HCT116 (cell line): ENCODE results near the gene PPIL3.

Experiments used
- EZH2 ChIP-seq: fragments of 200-600 bp; sonication (generic); IDR thresholded peaks from 2 replicates; pipeline ENCODE4 v1.6.1; 2017; ENCODE audit warnings: antibody characterized with exemption, mixed run types
- POLR2A ChIP-seq: IDR thresholded peaks from 2 replicates; pipeline ENCODE4 v1.7.0; 2011; ENCODE audit warnings: borderline replicate concordance; ENCODE audit not compliant: insufficient read depth, insufficient read length; ENCODE audit errors: extremely low read depth
- ZBTB33 ChIP-seq: IDR thresholded peaks from 2 replicates; pipeline ENCODE4 v1.6.1; 2011; ENCODE audit warnings: mild to moderate bottlenecking, low read length, moderate library complexity; ENCODE audit not compliant: insufficient replicate concordance; ENCODE audit errors: extremely low read depth
- TF ChIP-seq, protein P1 (sequence below): IDR thresholded peaks from 2 replicates; pipeline ENCODE4 v1.6.1; 2012; ENCODE audit warnings: low read depth
- TF ChIP-seq, protein P2 (sequence below), 3 experiments: fragments of 200-600 bp in 1 of 3; sonication (generic) in 1 of 3; IDR thresholded peaks in 2 of 3; conservative IDR thresholded peaks in 1 of 3; 2 replicates each; pipeline ENCODE4 v1.5.1; 2012 to 2017; ENCODE audit warnings: low read depth in 2 of 3, low read length in 2 of 3, antibody characterized with exemption in 1 of 3, borderline replicate concordance in 1 of 3, control low read depth in 1 of 3, mild to moderate bottlenecking in 1 of 3, mixed read lengths in 1 of 3, mixed run types in 1 of 3, moderate library complexity in 1 of 3; ENCODE audit not compliant: insufficient read depth in 1 of 3

DNA sequence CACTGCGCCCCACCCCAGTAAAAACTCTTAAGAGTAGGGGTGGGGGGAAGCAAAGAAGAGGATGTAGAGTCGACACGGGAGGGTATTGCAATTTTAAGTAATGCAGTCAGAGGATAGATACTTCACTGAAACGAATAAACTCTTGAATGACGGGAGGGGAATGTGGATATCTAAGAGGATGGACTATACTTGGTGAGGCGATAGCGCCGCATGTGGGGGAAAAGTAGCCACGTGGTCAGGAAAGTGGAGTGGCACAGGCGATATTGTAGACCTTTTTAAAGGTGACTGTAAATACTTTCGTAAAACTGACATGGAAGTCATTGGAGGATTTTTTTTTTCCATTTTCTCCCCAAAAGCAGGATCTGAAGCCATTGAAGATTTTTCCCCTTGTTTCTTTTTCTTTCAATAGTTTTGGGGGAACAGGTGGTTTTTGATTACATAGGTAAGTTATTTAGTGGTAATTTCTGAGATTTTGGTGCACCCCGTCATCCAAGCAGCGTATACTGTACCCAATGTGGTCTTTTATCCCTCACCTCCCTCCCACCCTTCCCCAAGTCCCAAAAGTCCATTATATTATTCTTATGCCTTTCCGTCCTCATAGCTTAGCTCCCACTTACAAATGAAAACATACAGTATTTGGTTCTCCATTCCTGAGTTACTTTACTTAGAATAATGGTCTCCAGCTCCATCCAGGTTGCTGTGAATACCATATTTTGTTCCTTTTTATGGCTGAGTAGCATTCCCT is 38.2 kb downstream of the PPIL3 start:
- no peak for TF ChIP-seq ZBTB33
- TF ChIP-seq, protein P1, sequence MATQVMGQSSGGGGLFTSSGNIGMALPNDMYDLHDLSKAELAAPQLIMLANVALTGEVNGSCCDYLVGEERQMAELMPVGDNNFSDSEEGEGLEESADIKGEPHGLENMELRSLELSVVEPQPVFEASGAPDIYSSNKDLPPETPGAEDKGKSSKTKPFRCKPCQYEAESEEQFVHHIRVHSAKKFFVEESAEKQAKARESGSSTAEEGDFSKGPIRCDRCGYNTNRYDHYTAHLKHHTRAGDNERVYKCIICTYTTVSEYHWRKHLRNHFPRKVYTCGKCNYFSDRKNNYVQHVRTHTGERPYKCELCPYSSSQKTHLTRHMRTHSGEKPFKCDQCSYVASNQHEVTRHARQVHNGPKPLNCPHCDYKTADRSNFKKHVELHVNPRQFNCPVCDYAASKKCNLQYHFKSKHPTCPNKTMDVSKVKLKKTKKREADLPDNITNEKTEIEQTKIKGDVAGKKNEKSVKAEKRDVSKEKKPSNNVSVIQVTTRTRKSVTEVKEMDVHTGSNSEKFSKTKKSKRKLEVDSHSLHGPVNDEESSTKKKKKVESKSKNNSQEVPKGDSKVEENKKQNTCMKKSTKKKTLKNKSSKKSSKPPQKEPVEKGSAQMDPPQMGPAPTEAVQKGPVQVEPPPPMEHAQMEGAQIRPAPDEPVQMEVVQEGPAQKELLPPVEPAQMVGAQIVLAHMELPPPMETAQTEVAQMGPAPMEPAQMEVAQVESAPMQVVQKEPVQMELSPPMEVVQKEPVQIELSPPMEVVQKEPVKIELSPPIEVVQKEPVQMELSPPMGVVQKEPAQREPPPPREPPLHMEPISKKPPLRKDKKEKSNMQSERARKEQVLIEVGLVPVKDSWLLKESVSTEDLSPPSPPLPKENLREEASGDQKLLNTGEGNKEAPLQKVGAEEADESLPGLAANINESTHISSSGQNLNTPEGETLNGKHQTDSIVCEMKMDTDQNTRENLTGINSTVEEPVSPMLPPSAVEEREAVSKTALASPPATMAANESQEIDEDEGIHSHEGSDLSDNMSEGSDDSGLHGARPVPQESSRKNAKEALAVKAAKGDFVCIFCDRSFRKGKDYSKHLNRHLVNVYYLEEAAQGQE = no peak
- no peak for TF ChIP-seq POLR2A
- TF ChIP-seq, protein P2, sequence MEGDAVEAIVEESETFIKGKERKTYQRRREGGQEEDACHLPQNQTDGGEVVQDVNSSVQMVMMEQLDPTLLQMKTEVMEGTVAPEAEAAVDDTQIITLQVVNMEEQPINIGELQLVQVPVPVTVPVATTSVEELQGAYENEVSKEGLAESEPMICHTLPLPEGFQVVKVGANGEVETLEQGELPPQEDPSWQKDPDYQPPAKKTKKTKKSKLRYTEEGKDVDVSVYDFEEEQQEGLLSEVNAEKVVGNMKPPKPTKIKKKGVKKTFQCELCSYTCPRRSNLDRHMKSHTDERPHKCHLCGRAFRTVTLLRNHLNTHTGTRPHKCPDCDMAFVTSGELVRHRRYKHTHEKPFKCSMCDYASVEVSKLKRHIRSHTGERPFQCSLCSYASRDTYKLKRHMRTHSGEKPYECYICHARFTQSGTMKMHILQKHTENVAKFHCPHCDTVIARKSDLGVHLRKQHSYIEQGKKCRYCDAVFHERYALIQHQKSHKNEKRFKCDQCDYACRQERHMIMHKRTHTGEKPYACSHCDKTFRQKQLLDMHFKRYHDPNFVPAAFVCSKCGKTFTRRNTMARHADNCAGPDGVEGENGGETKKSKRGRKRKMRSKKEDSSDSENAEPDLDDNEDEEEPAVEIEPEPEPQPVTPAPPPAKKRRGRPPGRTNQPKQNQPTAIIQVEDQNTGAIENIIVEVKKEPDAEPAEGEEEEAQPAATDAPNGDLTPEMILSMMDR (IDR thresholded peaks at IDR 0.05 in 2 of 3, conservative IDR thresholded peaks at IDR 0.05 in 1 of 3; ENCODE audit: borderline replicate concordance in 1 of 3, insufficient read depth in 1 of 3, low read depth in 2 of 3, low read length in 2 of 3) = no peak
- TF ChIP-seq EZH2 = no peak
